CD4-positive, alpha-beta memory T cell (primary cell): ENCODE results near the gene CPA4. TPM values are rescaled to one million over a fixed set of nuclear protein-coding genes. Genes with fewer than 3 reads are reported as not detected.

Experiments used
- CTCF ChIA-PET: fragments of 350-600 bp; sonication (Branson Sonifier 250); formaldehyde crosslinking; loops from one replicate; lab custom pipeline; 2021; ENCODE audit warnings: inconsistent platforms; ENCODE audit not compliant: partially characterized antibody; lab: Charles Lee
- POLR2A ChIA-PET: fragments of 350-600 bp; sonication (Branson Sonifier 250); formaldehyde crosslinking; loops from one replicate; lab custom pipeline; 2021; ENCODE audit not compliant: partially characterized antibody; lab: Charles Lee
- DNase-seq, 5 donors: peaks; one replicate each; pipeline versions ENCODE4 v3.0.0 to v3.0.0-alpha.2; 2020 to 2022; ENCODE audit warnings: mixed read lengths in 1 of 5
- H3K27ac ChIP-seq: one replicate; pipeline ENCODE4 v1.7.0; 2013; ENCODE audit warnings: low read depth, low read length
- H3K27me3 ChIP-seq: 2 replicates; pipeline ENCODE4 v1.7.0; 2013; ENCODE audit warnings: mild to moderate bottlenecking, low read length, moderate library complexity; ENCODE audit not compliant: insufficient read depth
- H3K36me3 ChIP-seq: 2 replicates; pipeline ENCODE4 v1.7.0; 2013; ENCODE audit warnings: mild to moderate bottlenecking, low read length, moderate library complexity; ENCODE audit not compliant: insufficient read depth
- H3K4me1 ChIP-seq: 2 replicates; pipeline ENCODE4 v1.7.0; 2013; ENCODE audit warnings: mild to moderate bottlenecking, low read length, moderate library complexity; ENCODE audit not compliant: insufficient read depth
- H3K4me3 ChIP-seq, 2 donors: one replicate each; pipeline ENCODE4 v1.7.0; 2013; ENCODE audit warnings: low read length in 2 of 2, mild to moderate bottlenecking in 1 of 2
- H3K9me3 ChIP-seq, 2 donors: one replicate each; pipeline ENCODE4 v1.7.0; 2013; ENCODE audit warnings: low read length in 2 of 2, control low read depth in 1 of 2; ENCODE audit not compliant: control insufficient read depth in 1 of 2
- H3K27ac Mint-ChIP-seq, 7 donors: one replicate each; pipeline ENCODE4 v1.8.0; 2020 to 2021; ENCODE audit warnings: mixed read lengths in 7 of 7, mild to moderate bottlenecking in 6 of 7, inconsistent platforms in 3 of 7, moderate library complexity in 3 of 7
- H3K27me3 Mint-ChIP-seq, 2 donors: one replicate each; pipeline ENCODE4 v1.8.0; 2020 to 2021; ENCODE audit warnings: mixed read lengths in 2 of 2
- H3K36me3 Mint-ChIP-seq, 2 donors: one replicate each; pipeline ENCODE4 v1.8.0; 2020 to 2021; ENCODE audit warnings: mixed read lengths in 2 of 2, inconsistent platforms in 1 of 2, mild to moderate bottlenecking in 1 of 2
- H3K4me1 Mint-ChIP-seq, 4 donors: one replicate each; pipeline ENCODE4 v1.8.0; 2020 to 2021; ENCODE audit warnings: mixed read lengths in 4 of 4, mild to moderate bottlenecking in 1 of 4
- H3K4me3 Mint-ChIP-seq, 8 donors: one replicate each; pipeline ENCODE4 v1.8.0; 2020 to 2021; ENCODE audit warnings: mixed read lengths in 8 of 8, mild to moderate bottlenecking in 7 of 8, moderate library complexity in 6 of 8, inconsistent platforms in 3 of 8
- H3K9me3 Mint-ChIP-seq, 8 donors: one replicate each; pipeline ENCODE4 v1.8.0; 2020 to 2021; ENCODE audit warnings: mixed read lengths in 8 of 8, mild to moderate bottlenecking in 5 of 8, inconsistent platforms in 3 of 8, moderate library complexity in 1 of 8
- intact Hi-C: fragments of 100-400 bp; cut with micrococcal nuclease; formaldehyde crosslinking; loops from one replicate; pipeline ENCODE4 v1.15.1; 2023
- polyA plus RNA-seq, 2 donors: library from polyadenylated mRNA; unstranded; fragments of 300-500 nt; fragmentation: Illumina TruSeq; gene quantifications; one replicate each; pipeline ENCODE4 v1.2.3, GENCODE V29; 2021
- total RNA-seq, 2 experiments: library from RNA; stranded (reverse); gene quantifications; one replicate each; pipeline ENCODE4 v1.2.3, GENCODE V29; 2021

CPA4 gene
- total and polyA plus RNA-seq, 4 experiments from 2014 or later = not detected

DNA sequence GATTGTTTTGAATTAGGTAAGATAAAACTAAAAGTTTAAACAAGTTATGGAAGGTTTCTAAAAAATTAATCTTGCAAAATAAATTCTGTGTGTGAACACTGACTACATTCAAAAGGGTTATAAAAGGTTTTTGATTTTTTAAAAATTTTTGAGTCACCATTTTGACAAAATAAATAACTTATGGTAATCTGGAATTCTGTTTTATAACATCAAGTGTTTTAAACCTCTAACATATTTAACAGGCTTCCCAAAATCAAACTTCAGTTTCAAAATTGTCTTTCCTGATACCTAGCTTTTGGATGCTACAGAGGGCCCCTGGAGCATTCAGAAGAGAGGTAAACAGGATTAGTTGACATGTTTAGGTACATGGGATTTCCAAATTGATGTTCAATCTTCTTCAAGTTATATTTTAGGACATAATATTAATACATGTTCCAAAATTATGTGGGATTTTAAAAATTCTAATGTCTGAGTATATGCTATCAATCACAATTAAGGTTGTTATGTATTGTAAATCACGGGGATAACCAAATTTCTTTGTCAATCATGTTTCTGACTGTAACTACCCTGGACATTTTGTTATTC is 34.4 kb upstream of the CPA4 start:
- H3K36me3 ChIP-seq = no peaks in the 10 kb centered on the region
- intact Hi-C loops = no loop called here
- no peaks in the 10 kb centered on the region for H3K9me3 ChIP-seq
- no peak overlapping the region for H3K27ac ChIP-seq
- H3K27me3 ChIP-seq = no peaks in the 10 kb centered on the region
- H3K4me1 ChIP-seq = no peaks in the 10 kb centered on the region
- H3K9me3 Mint-ChIP-seq = peaks cover 0 to 60% (median 24%) of the 10 kb centered on the region in 8 donors
- no peaks in the 10 kb centered on the region for H3K36me3 Mint-ChIP-seq
- ChIA-PET CTCF (no interaction called here), POLR2A (no interaction called here)
- H3K4me3 ChIP-seq = no peak overlapping the region
- no peak overlapping the region for H3K4me3 Mint-ChIP-seq
- no peak for DNase-seq
- no peak overlapping the region for H3K27ac Mint-ChIP-seq
- peaks cover 4 to 6% of the 10 kb centered on the region in 2 donors for H3K27me3 Mint-ChIP-seq
- no peaks in the 10 kb centered on the region for H3K4me1 Mint-ChIP-seq

DNA sequence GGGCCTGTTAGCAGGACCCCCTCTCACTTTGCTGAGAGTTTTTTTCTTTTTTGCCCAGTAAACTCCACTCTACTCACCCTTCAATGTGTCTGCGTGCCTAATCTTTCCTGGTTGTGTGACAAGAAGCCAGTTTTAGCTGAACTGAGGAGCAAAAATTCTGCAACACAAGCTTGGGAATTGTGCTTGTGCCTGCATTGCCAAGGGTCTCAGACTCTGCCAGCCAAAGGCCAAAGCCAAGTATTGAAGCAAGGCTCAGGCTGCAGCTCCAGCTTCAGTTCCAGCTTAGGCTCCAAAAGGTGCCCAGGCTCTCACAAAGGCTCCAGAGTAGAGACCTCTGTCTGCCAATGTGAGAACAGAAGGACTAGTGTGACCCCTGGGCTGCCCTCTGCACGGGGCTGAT is 30.5 kb upstream of the CPA4 start:
- Mint-ChIP-seq H3K4me1 (no peaks in the 10 kb centered on the region), H3K9me3 (peaks cover 0 to 38% (median 18%) of the 10 kb centered on the region in 8 donors), H3K4me3 (no peak overlapping the region), H3K27me3 (peaks cover 2 to 6% of the 10 kb centered on the region in 2 donors), H3K36me3 (no peaks in the 10 kb centered on the region), H3K27ac (no peak overlapping the region)
- no peaks in the 10 kb centered on the region for H3K27me3 ChIP-seq
- H3K4me1 ChIP-seq = no peaks in the 10 kb centered on the region
- no peak overlapping the region for H3K4me3 ChIP-seq
- DNase-seq = no peak
- ChIA-PET CTCF (no interaction called here), POLR2A (no interaction called here)
- no peak overlapping the region for H3K27ac ChIP-seq
- no peaks in the 10 kb centered on the region for H3K9me3 ChIP-seq
- no peaks in the 10 kb centered on the region for H3K36me3 ChIP-seq
- intact Hi-C loops = no loop called here

DNA sequence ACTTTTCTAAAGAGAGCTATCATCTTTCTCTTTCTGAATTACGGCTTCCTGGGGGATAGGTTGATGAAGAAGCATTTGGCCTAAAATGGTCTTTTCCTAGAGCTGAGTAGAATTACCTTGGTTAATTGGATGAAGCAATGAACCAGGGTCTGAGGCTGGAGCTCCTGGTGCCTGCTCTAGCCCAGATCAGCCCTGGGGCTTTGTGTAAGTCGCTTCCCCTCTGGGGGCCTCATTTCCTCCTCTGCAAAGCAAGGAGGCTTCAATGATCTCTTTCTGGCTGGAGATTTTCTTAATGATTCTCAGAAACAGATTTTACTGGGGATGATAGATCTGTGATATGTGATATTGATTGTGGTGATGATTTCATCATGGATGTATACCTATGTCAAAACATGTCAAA is 29.8 kb upstream of the CPA4 start:
- no peaks in the 10 kb centered on the region for H3K36me3 ChIP-seq
- intact Hi-C loops = no loop called here
- Mint-ChIP-seq H3K4me1 (no peaks in the 10 kb centered on the region), H3K27ac (no peak overlapping the region), H3K4me3 (no peak overlapping the region), H3K9me3 (peaks cover 0 to 33% (median 16%) of the 10 kb centered on the region in 8 donors), H3K36me3 (no peaks in the 10 kb centered on the region), H3K27me3 (peaks cover 2 to 6% of the 10 kb centered on the region in 2 donors)
- H3K4me3 ChIP-seq = no peak overlapping the region
- DNase-seq = no peak
- CTCF ChIA-PET = no interaction called here
- H3K4me1 ChIP-seq = no peaks in the 10 kb centered on the region
- no peaks in the 10 kb centered on the region for H3K27me3 ChIP-seq
- no peaks in the 10 kb centered on the region for H3K9me3 ChIP-seq
- no peak overlapping the region for H3K27ac ChIP-seq
- POLR2A ChIA-PET = no interaction called here

DNA sequence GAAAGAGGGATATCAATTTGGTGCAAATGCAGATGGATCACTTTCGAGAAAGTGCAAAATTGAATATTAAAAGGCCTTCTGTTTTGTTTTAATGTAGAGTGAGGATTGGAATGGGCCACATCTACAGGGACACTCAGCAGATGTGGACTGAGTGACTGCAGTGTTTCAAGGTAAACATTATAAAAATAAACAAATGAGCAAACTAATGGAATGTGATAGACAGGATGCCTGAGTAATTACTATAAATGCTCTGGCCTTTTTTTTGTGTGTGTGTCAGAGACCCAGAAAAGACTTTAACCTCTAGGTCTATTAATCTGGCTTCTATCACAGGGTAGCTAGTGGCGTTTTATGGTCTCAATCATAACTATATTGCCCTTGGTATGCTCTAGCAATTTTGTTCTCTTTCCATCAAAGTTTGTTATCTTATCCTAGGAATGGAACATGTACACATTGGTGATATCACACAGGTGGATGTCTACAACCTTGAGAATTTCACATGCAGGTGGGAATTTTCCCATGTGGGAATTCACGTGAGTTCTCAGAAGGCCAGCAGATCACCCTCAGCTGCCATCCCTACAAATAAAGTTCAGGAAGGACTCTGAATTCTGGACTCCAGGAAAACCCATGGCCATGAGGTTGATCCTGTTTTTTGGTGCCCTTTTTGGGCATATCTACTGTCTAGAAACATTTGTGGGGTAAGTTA is 26.6 kb upstream of the CPA4 start, which contains the start of gene CPA2:
CPA2 (plus strand) TSS at position 606 of the 703 bp plus-strand sequence; CDS start at position 625, 19 bp downstream.
- H3K27me3 Mint-ChIP-seq = peaks cover 2 to 7% of the 10 kb centered on the region in 2 donors
- no peaks in the 10 kb centered on the region for H3K4me1 Mint-ChIP-seq
- Histone ChIP-seq H3K27ac (no peak within 1 kb of the TSS), H3K27me3 (no peaks in the 10 kb centered on the region), H3K36me3 (no peaks in the 10 kb centered on the region), H3K4me3 (no peak within 1 kb of the TSS), H3K9me3 (no peaks in the 10 kb centered on the region), H3K4me1 (no peaks in the 10 kb centered on the region)
- POLR2A ChIA-PET = no interaction called here
- intact Hi-C loops = no loop called here
- CTCF ChIA-PET = no interaction called here
- H3K4me3 Mint-ChIP-seq = no peak within 1 kb of the TSS
- no peak for DNase-seq
- H3K9me3 Mint-ChIP-seq = peaks cover 0 to 5% (median 0%) of the 10 kb centered on the region in 8 donors
- H3K27ac Mint-ChIP-seq = peak within 1 kb of the TSS in 1 of 7 donors; percentile 5
- no peaks in the 10 kb centered on the region for H3K36me3 Mint-ChIP-seq

DNA sequence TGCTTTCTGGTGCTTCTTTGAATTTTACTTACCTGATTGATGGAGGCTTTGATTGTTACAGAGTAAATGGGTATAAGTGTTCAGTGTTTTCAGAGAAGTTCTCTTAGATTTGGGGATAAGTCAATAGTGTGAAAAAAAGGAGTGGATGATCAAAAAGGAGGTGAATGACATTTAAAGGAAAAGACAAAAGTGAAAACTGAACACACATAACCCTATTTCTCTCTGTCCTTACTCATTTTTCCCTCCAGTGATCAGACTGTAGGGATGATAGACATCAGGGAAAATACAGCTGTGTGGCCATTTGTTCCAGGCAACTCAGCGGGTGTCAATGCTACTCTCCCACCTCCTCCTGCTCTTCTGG is 26.0 kb upstream of the CPA4 start:
- POLR2A ChIA-PET = no interaction called here
- H3K27me3 ChIP-seq = no peaks in the 10 kb centered on the region
- no peaks in the 10 kb centered on the region for H3K4me1 ChIP-seq
- Mint-ChIP-seq H3K36me3 (no peaks in the 10 kb centered on the region), H3K4me1 (no peaks in the 10 kb centered on the region), H3K4me3 (no peak overlapping the region), H3K9me3 (peaks cover 0 to 4% (median 0%) of the 10 kb centered on the region in 8 donors), H3K27ac (peak overlapping the region in 1 of 7 donors; percentile 5), H3K27me3 (peaks cover 3 to 7% of the 10 kb centered on the region in 2 donors)
- no peak for DNase-seq
- no peak overlapping the region for H3K27ac ChIP-seq
- intact Hi-C loops = no loop called here
- no peaks in the 10 kb centered on the region for H3K36me3 ChIP-seq
- H3K9me3 ChIP-seq = no peaks in the 10 kb centered on the region
- H3K4me3 ChIP-seq = no peak overlapping the region
- CTCF ChIA-PET = no interaction called here

DNA sequence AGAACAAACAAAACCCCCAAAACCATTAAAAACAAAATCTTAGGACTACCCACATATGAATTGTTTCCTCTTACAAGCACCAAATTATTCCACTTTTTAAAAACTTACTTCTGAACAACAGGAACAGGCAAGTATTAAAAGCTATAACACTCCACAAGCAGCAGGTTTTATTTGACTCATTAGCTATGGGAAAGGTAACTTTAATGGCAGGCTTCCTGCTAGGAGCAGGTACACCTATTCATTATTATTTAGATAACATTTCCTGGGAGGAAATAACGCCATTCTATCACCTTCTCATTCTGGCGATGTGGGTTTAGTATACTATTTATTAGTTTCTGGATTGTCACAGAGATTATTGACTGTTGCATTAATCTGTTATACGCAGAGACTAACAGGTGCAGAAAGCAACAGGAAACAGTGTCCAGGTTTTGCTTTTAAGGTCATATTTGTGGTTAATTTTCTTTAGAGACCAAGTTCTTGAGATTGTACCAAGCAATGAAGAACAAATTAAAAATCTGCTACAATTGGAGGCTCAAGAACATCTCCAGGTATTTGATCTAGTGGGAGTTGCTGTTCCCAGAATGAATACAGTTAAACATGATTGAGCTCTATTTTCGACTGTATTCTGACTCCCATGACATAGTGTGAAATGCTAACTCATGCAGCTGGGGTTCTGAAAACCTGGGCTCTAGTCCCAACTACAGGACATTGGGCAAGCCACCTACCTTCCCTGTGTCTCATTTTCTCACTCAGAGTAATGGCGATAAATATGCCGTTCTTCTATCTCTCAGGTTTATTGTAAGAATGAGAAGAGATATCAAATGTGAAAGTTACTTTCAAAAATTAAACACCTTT is 24.3 kb upstream of the CPA4 start:
- no peaks in the 10 kb centered on the region for H3K4me1 ChIP-seq
- no peaks in the 10 kb centered on the region for H3K9me3 Mint-ChIP-seq

DNA sequence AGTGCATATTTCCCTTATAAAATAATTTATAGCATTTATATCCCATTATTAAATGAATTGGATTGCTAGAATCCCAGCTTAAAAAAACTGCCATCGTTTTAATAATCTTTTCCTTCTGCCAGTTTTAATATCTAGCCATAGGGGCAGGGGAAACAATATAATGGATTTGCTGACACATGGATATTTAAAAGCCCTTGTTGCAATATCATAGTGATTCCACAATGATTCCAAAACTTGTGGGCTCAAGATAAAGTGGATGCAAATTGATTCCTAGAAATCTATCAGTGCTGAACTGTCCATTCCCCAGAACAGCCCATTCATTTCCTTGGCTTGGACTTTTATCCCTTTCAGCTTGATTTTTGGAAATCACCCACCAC is 23.7 kb upstream of the CPA4 start:
- Mint-ChIP-seq H3K4me1 (peaks cover 0 to 7% (median under 1%) of the 10 kb centered on the region in 4 donors), H3K27me3 (peaks cover 1 to 12% of the 10 kb centered on the region in 2 donors), H3K4me3 (no peak overlapping the region), H3K36me3 (no peaks in the 10 kb centered on the region), H3K9me3 (no peaks in the 10 kb centered on the region), H3K27ac (no peak overlapping the region)
- Histone ChIP-seq H3K4me1 (no peaks in the 10 kb centered on the region), H3K27me3 (no peaks in the 10 kb centered on the region), H3K4me3 (no peak overlapping the region), H3K36me3 (no peaks in the 10 kb centered on the region), H3K9me3 (no peaks in the 10 kb centered on the region), H3K27ac (no peak overlapping the region)
- ChIA-PET POLR2A (no interaction called here), CTCF (no interaction called here)
- no peak for DNase-seq
- intact Hi-C loops = no loop called here

More for the DNA sequence above, 24.3 kb upstream of the CPA4 start:
- Histone ChIP-seq H3K27ac (no peak overlapping the region), H3K4me3 (no peak overlapping the region), H3K9me3 (no peaks in the 10 kb centered on the region), H3K27me3 (no peaks in the 10 kb centered on the region), H3K36me3 (no peaks in the 10 kb centered on the region)
- intact Hi-C loops = no loop called here
- H3K4me1 Mint-ChIP-seq = peaks cover 0 to 4% (median under 1%) of the 10 kb centered on the region in 4 donors
- H3K27me3 Mint-ChIP-seq = peaks cover 1 to 7% of the 10 kb centered on the region in 2 donors
- DNase-seq = no peak
- ChIA-PET POLR2A (no interaction called here), CTCF (no interaction called here)
- H3K27ac Mint-ChIP-seq = no peak overlapping the region
- no peak overlapping the region for H3K4me3 Mint-ChIP-seq
- H3K36me3 Mint-ChIP-seq = no peaks in the 10 kb centered on the region
